ENCODE data around the gene DIP2C. TPM values are rescaled to one million over a fixed set of nuclear protein-coding genes. Genes with fewer than 3 reads are reported as not detected.
"Not testable (repeated sequence)": the region's sequence is repeated elsewhere in the genome, so short reads cannot be mapped to it uniquely, and the experiment has no call there.

The DIP2C gene
- total RNA-seq, 1 donor, result 1.7 TPM

GRCh38 chr10:483261-483660 lies 206.2 kb downstream of the DIP2C start:
- Histone ChIP-seq H3K4me3 (ENCODE audit: low read length) (no peak overlapping the region), H3K9me3 (ENCODE audit: low read depth, low read length) (no peaks in the 10 kb centered on the region), H3K4me1 (ENCODE audit: insufficient read depth, low read length) (peaks cover 8% of the 10 kb centered on the region), H3K27me3 (ENCODE audit: insufficient read depth, low read length) (no peaks in the 10 kb centered on the region)

- Histone ChIP-seq H3K4me1 (ENCODE audit: insufficient read depth, low read length) (peaks cover 8% of the 10 kb centered on the region), H3K9me3 (ENCODE audit: low read depth, low read length) (no peaks in the 10 kb centered on the region), H3K4me3 (ENCODE audit: low read length) (no peak overlapping the region), H3K27me3 (ENCODE audit: insufficient read depth, low read length) (no peaks in the 10 kb centered on the region)
Observed at GRCh38 chr10:482848-483247, 206.6 kb downstream of the DIP2C start.

GRCh38 chr10:482051-482501 lies 207.4 kb downstream of the DIP2C start:
- H3K9me3 ChIP-seq (ENCODE audit: low read depth, low read length), result no peaks in the 10 kb centered on the region
- H3K4me3 ChIP-seq (ENCODE audit: low read length), result no peak overlapping the region
- H3K27me3 ChIP-seq (ENCODE audit: insufficient read depth, low read length), result no peaks in the 10 kb centered on the region

GRCh38 chr10:481628-482027 lies 207.8 kb downstream of the DIP2C start:
- Histone ChIP-seq H3K27me3 (ENCODE audit: insufficient read depth, low read length) (no peaks in the 10 kb centered on the region), H3K4me3 (ENCODE audit: low read length) (no peak overlapping the region), H3K9me3 (ENCODE audit: low read depth, low read length) (no peaks in the 10 kb centered on the region), H3K4me1 (ENCODE audit: insufficient read depth, low read length) (peaks cover 8% of the 10 kb centered on the region)

More at GRCh38 chr10:482051-482501, 207.4 kb downstream of the DIP2C start:
- H3K4me1 ChIP-seq (ENCODE audit: insufficient read depth, low read length), result peaks cover 8% of the 10 kb centered on the region

GRCh38 chr10:480928-481552 lies 208.4 kb downstream of the DIP2C start:
- no peaks in the 10 kb centered on the region for H3K9me3 ChIP-seq (ENCODE audit: low read depth, low read length)
- peaks cover 8% of the 10 kb centered on the region for H3K4me1 ChIP-seq (ENCODE audit: insufficient read depth, low read length)
- no peaks in the 10 kb centered on the region for H3K27me3 ChIP-seq (ENCODE audit: insufficient read depth, low read length)
- no peak overlapping the region for H3K4me3 ChIP-seq (ENCODE audit: low read length)

GRCh38 chr10:480498-480927 lies 209.0 kb downstream of the DIP2C start:
- no peaks in the 10 kb centered on the region for H3K9me3 ChIP-seq (ENCODE audit: low read depth, low read length)
- no peaks in the 10 kb centered on the region for H3K27me3 ChIP-seq (ENCODE audit: insufficient read depth, low read length)
- peaks cover 3% of the 10 kb centered on the region for H3K4me1 ChIP-seq (ENCODE audit: insufficient read depth, low read length)
- H3K4me3 ChIP-seq (ENCODE audit: low read length), result no peak overlapping the region

DNA sequence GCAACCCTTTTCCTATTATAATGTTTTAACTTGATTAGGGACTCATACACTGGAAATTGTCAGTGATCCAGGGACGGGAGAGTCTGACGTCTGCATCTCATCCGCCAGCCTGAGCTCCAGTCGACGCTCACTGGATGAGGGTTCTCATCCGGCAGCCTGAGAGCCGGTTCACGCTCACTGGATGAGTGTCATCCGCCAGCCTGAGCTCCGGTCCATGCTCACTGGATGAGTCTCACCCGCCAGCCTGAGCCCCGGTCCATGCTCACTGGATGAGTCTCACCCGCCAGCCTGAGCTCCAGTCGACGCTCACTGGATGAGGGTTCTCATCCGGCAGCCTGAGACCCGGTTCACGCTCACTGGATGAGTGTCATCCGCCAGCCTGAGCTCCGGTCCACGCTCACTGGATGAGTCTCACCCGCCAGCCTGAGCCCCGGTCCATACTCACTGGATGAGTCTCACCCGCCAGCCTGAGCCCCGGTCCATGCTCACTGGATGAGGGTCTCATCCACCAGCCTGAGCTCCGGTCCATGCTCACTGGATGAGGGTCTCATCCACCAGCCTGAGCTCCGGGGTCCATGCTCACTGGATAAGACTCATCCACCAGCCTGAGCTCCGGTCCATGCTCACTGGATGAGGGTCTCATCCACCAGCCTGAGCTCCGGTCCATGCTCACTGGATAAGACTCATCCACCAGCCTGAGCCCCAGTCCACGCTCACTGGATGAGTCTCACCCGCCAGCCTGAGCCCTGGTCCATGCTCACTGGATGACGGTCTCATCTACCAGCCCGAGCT lies 209.6 kb downstream of the DIP2C start:
- not testable (repeated sequence) for H3K27me3 ChIP-seq (ENCODE audit: insufficient read depth, low read length); H3K4me1 ChIP-seq (ENCODE audit: insufficient read depth, low read length); H3K9me3 ChIP-seq (ENCODE audit: low read depth, low read length); H3K4me3 ChIP-seq (ENCODE audit: low read length)

DNA sequence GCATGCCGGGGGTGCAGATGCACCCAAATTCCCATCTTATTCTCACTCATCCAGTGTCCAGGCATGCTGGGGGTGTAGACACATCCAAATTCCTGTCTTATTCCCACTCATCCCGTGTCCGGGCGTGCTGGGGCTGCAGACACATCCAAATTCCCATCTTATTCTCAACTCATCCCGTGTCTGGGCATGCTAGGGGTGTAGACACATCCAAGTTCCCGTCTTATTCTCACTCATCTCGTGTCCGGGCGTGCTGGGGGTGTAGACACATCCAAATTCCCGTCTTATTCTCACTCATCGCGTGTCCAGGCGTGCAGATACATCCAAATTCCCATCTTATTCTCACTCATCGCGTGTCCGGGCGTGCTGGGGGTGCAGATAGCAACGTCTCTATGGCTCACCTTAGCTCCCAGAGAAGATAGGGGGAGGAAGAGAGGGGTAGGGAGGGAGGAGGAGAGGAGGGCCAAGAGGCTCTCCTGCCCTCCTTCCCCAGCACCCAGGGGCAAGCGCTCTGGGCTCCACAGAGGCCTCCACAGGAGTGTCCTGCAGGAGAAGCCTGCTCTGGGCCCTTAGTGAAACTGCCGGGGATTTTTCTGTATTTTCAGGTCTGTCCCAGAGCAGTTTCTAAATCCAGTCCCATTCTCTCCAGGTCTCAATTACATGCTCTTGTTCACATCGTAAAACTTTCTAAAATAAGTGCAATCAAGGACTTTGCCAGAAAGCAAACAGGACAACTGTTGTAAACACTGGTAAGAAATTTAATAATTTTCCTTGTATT lies 210.8 kb downstream of the DIP2C start:
- no peaks in the 10 kb centered on the region for H3K9me3 ChIP-seq (ENCODE audit: low read depth, low read length)
- H3K4me3 ChIP-seq (ENCODE audit: low read length), result no peak overlapping the region
- H3K27me3 ChIP-seq (ENCODE audit: insufficient read depth, low read length), result no peaks in the 10 kb centered on the region
- no peaks in the 10 kb centered on the region for H3K4me1 ChIP-seq (ENCODE audit: insufficient read depth, low read length)

GRCh38 chr10:477620-478019 lies 211.8 kb downstream of the DIP2C start:
- no peak overlapping the region for H3K4me3 ChIP-seq (ENCODE audit: low read length)
- no peaks in the 10 kb centered on the region for H3K4me1 ChIP-seq (ENCODE audit: insufficient read depth, low read length)
- no peaks in the 10 kb centered on the region for H3K27me3 ChIP-seq (ENCODE audit: insufficient read depth, low read length)
- H3K9me3 ChIP-seq (ENCODE audit: low read depth, low read length), result no peaks in the 10 kb centered on the region

DNA sequence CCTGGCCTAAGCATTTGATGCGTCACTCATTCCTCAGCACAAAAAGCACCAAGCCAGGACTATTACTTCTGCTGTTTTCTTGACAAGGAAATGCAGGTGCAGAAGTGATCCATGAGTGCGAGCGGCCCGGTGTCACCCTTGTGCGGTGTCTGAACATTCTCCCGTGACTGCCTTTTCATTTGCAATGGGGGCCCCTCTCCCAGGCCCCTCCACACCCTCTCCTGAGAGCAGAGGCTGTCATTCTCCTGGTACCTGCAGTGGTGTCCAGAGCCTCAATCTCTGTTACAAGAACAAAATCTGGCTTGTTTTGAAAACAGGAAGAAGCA lies 213.1 kb downstream of the DIP2C start:
- Histone ChIP-seq H3K4me1 (ENCODE audit: insufficient read depth, low read length) (no peaks in the 10 kb centered on the region), H3K4me3 (ENCODE audit: low read length) (no peak overlapping the region), H3K27me3 (ENCODE audit: insufficient read depth, low read length) (no peaks in the 10 kb centered on the region), H3K9me3 (ENCODE audit: low read depth, low read length) (no peaks in the 10 kb centered on the region)

DNA sequence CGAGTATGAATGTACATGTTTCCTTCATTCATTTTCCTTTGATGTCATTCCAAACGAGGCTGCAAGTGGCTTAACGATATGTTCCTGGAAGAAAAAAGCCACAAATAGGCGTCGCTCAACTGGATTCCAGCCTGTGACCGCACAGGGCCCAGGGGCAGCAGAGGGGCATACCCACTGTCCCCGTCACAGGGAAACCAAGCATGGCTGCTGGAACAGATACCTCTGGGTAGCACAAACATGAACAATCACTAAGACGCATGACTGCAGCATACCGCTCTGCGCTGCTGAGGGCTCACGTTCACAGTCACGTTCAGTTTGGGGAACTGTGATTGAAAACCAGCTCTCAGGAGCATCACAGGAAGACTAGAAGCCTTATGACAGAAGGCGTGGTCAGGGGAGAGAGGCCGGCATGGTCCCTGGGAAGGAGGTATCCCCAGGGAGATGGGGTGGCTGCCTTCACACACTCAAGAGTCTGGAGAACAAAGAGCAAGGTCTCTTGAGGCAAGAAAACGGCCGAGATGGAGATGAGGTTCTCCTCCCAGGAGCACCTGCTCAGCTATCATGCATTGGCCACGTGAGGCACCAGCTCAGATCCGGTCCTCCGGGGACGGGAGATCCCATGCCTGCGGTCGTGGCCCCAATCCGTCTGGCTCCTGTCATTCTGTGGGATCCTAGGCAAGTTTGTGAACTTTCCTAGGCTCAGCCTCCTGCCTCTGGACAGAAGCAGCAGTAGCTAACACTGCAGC lies 213.6 kb downstream of the DIP2C start:
- Histone ChIP-seq H3K4me3 (ENCODE audit: low read length) (no peak overlapping the region), H3K9me3 (ENCODE audit: low read depth, low read length) (no peaks in the 10 kb centered on the region), H3K4me1 (ENCODE audit: insufficient read depth, low read length) (no peaks in the 10 kb centered on the region), H3K27me3 (ENCODE audit: insufficient read depth, low read length) (no peaks in the 10 kb centered on the region)

DNA sequence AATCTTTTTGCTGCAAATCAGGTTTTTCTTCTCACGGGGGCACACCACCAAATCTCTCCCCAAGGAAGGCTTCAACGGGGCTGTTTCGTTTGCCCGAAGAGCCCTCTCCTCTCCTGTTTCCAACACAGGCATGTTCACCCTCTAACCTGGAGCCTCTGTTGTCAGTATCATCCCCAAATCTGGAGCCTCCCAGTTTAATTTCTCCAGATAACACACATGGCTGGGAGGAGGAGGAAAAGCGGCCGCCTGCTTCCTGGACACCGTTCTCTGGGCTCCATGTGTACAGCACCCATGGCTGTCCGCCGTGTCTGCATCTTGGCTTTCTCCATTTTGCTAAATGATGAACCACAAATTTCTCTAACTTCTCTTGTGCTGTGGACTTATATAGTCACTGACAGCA lies 214.5 kb downstream of the DIP2C start:
- Histone ChIP-seq H3K27me3 (ENCODE audit: insufficient read depth, low read length) (no peaks in the 10 kb centered on the region), H3K4me1 (ENCODE audit: insufficient read depth, low read length) (peaks cover under 1% of the 10 kb centered on the region), H3K4me3 (ENCODE audit: low read length) (no peak overlapping the region), H3K9me3 (ENCODE audit: low read depth, low read length) (no peaks in the 10 kb centered on the region)

- no peaks in the 10 kb centered on the region for H3K27me3 ChIP-seq (ENCODE audit: insufficient read depth, low read length)
- H3K9me3 ChIP-seq (ENCODE audit: low read depth, low read length), result no peaks in the 10 kb centered on the region
- H3K4me1 ChIP-seq (ENCODE audit: insufficient read depth, low read length), result peaks cover 6% of the 10 kb centered on the region
- H3K4me3 ChIP-seq (ENCODE audit: low read length), result no peak overlapping the region
Observed at GRCh38 chr10:474406-474805, 215.1 kb downstream of the DIP2C start.

DNA sequence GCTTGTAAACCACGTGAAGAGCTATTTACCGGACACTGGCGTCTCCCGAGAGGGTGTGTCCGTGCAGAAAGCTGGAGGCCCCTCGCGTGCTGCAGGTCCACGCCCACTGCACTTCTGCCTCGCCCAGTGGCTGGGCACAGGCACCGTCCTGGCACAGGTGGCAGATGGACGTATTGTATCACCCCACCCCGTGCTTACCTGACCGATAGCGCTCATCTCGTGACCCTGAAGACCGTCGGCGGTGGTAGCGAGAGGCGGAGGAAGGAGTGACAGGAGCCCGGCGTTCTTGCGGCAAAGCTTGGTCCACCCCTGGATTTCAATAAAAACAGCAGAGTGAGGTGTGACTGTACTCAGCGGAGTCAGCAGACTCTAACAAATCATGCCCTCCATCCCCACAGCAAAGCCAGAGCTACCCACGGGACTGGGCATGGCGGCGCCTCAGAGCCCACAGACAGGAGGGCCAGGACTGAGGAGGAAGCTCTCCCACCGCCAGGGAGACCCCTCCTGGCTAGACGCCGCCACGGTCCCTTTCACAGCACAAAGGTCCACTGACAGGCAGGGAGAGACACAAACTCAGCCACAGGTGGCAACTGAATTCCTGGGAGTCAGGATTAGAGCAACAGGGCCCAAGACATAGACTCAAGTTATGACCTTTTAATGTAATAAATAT lies 217.1 kb downstream of the DIP2C start:
- H3K4me3 ChIP-seq (ENCODE audit: low read length), result no peak overlapping the region
- no peaks in the 10 kb centered on the region for H3K27me3 ChIP-seq (ENCODE audit: insufficient read depth, low read length)
- H3K9me3 ChIP-seq (ENCODE audit: low read depth, low read length), result no peaks in the 10 kb centered on the region
- peaks cover 8% of the 10 kb centered on the region for H3K4me1 ChIP-seq (ENCODE audit: insufficient read depth, low read length)
